ENCODE measurements around the gene DNAH1. TPM values are rescaled to one million over a fixed set of nuclear protein-coding genes. Genes with fewer than 3 reads are reported as not detected.

Gene DNAH1
- total and polyA plus RNA-seq, 2 experiments from 2014 or later = 4.0 to 4.2 TPM

- H3K27ac ChIP-seq = no peak overlapping the region
- 90% methylated on average over 9 of the region's 10 CpGs for WGBS (ENCODE audit: low lambda C conversion rate, missing lambda C conversion rate)
Observed at GRCh38 chr3:52400275-52400793, 84.2 kb downstream of the DNAH1 start.

GRCh38 chr3:52401021-52401420, 84.9 kb downstream of the DNAH1 start:
- H3K9me2 ChIP-seq (replicated peaks; ENCODE audit: insufficient read depth) = no peaks in the 10 kb centered on the region
- no peaks in the 10 kb centered on the region for H3K4me1 ChIP-seq (ENCODE audit: insufficient read depth)
- H3K79me2 ChIP-seq = no peaks in the 10 kb centered on the region
- no peaks in the 10 kb centered on the region for H3K27me3 ChIP-seq
- no peak overlapping the region for H3K4me3 ChIP-seq
- H2AFZ ChIP-seq = no peak overlapping the region
- WGBS (ENCODE audit: low lambda C conversion rate, missing lambda C conversion rate) = 88% methylated on average over 1 of the region's 1 CpG
- no peaks in the 10 kb centered on the region for H3K36me3 ChIP-seq (replicated peaks; ENCODE audit: insufficient read depth, low read depth)
- no peak for TF ChIP-seq EZH2phosphoT487 (IDR thresholded peaks at IDR 0.05; ENCODE audit: low read depth, severe bottlenecking, unreplicated experiment)
- TF ChIP-seq EZH2 (IDR thresholded peaks at IDR 0.05; ENCODE audit: borderline replicate concordance) = no peak
- no peak for TF ChIP-seq CTCF (IDR thresholded peaks at IDR 0.05; ENCODE audit: poor library complexity)
- no peak overlapping the region for H3K27ac ChIP-seq
- H3K9me3 ChIP-seq (ENCODE audit: low read depth) = no peaks in the 10 kb centered on the region
- no peak for DNase-seq (ENCODE audit: low spot score)
- no peaks in the 10 kb centered on the region for H4K20me1 ChIP-seq (ENCODE audit: insufficient read depth, poor library complexity, severe bottlenecking)
- no peak overlapping the region for H3K4me2 ChIP-seq

More at GRCh38 chr3:52400275-52400793, 84.2 kb downstream of the DNAH1 start:
- no peak for TF ChIP-seq EZH2phosphoT487 (IDR thresholded peaks at IDR 0.05; ENCODE audit: low read depth, severe bottlenecking, unreplicated experiment)
- no peak for TF ChIP-seq CTCF (IDR thresholded peaks at IDR 0.05; ENCODE audit: poor library complexity)
- TF ChIP-seq EZH2 (IDR thresholded peaks at IDR 0.05; ENCODE audit: borderline replicate concordance) = no peak
- Histone ChIP-seq H3K4me2 (no peak overlapping the region), H2AFZ (no peak overlapping the region), H3K9me2 (replicated peaks; ENCODE audit: insufficient read depth) (no peaks in the 10 kb centered on the region), H3K9me3 (ENCODE audit: low read depth) (no peaks in the 10 kb centered on the region), H3K36me3 (replicated peaks; ENCODE audit: insufficient read depth, low read depth) (no peaks in the 10 kb centered on the region), H3K4me1 (ENCODE audit: insufficient read depth) (no peaks in the 10 kb centered on the region), H3K4me3 (no peak overlapping the region), H4K20me1 (ENCODE audit: insufficient read depth, poor library complexity, severe bottlenecking) (no peaks in the 10 kb centered on the region), H3K27me3 (no peaks in the 10 kb centered on the region), H3K79me2 (no peaks in the 10 kb centered on the region)
- no peak for DNase-seq (ENCODE audit: low spot score)

GRCh38 chr3:52401551-52401950, 85.4 kb downstream of the DNAH1 start:
- TF ChIP-seq EZH2 (IDR thresholded peaks at IDR 0.05; ENCODE audit: borderline replicate concordance) = no peak
- TF ChIP-seq CTCF (IDR thresholded peaks at IDR 0.05; ENCODE audit: poor library complexity) = no peak
- Histone ChIP-seq H3K9me2 (replicated peaks; ENCODE audit: insufficient read depth) (no peaks in the 10 kb centered on the region), H3K36me3 (replicated peaks; ENCODE audit: insufficient read depth, low read depth) (no peaks in the 10 kb centered on the region), H3K27ac (no peak overlapping the region), H3K27me3 (no peaks in the 10 kb centered on the region), H2AFZ (no peak overlapping the region), H3K4me2 (no peak overlapping the region), H4K20me1 (ENCODE audit: insufficient read depth, poor library complexity, severe bottlenecking) (no peaks in the 10 kb centered on the region), H3K79me2 (no peaks in the 10 kb centered on the region), H3K4me1 (ENCODE audit: insufficient read depth) (no peaks in the 10 kb centered on the region), H3K9me3 (ENCODE audit: low read depth) (no peaks in the 10 kb centered on the region), H3K4me3 (no peak overlapping the region)
- DNase-seq (ENCODE audit: low spot score) = no peak
- 100% methylated on average over 1 of the region's 1 CpG for WGBS (ENCODE audit: low lambda C conversion rate, missing lambda C conversion rate)

GRCh38 chr3:52402101-52402521, 86.0 kb downstream of the DNAH1 start:
- Histone ChIP-seq H3K27me3 (no peaks in the 10 kb centered on the region), H3K9me2 (replicated peaks; ENCODE audit: insufficient read depth) (no peaks in the 10 kb centered on the region), H3K36me3 (replicated peaks; ENCODE audit: insufficient read depth, low read depth) (no peaks in the 10 kb centered on the region), H4K20me1 (ENCODE audit: insufficient read depth, poor library complexity, severe bottlenecking) (no peaks in the 10 kb centered on the region), H3K4me1 (ENCODE audit: insufficient read depth) (no peaks in the 10 kb centered on the region), H3K4me3 (no peak overlapping the region), H3K27ac (no peak overlapping the region), H3K9me3 (ENCODE audit: low read depth) (no peaks in the 10 kb centered on the region), H3K79me2 (peaks cover under 1% of the 10 kb centered on the region), H2AFZ (no peak overlapping the region), H3K4me2 (no peak overlapping the region)
- no peak for DNase-seq (ENCODE audit: low spot score)
- no peak for TF ChIP-seq EZH2 (IDR thresholded peaks at IDR 0.05; ENCODE audit: borderline replicate concordance)
- TF ChIP-seq CTCF (IDR thresholded peaks at IDR 0.05; ENCODE audit: poor library complexity) = no peak
- TF ChIP-seq EZH2phosphoT487 (IDR thresholded peaks at IDR 0.05; ENCODE audit: low read depth, severe bottlenecking, unreplicated experiment) = no peak
- 96% methylated on average over 16 of the region's 16 CpGs for WGBS (ENCODE audit: low lambda C conversion rate, missing lambda C conversion rate)

Measured in hepatocyte (in vitro differentiated cells).